HG03045 (cell line): ENCODE measurements around the gene RRP1.

ENCODE experiments used
- ATAC-seq: cut with Tn5 transposase; IDR thresholded peaks from one replicate; pipeline ENCODE4 v1.9.1; 2021; ENCODE audit warnings: mild to moderate bottlenecking, moderate library complexity; ENCODE audit not compliant: unreplicated experiment

Gene RRP1

DNA sequence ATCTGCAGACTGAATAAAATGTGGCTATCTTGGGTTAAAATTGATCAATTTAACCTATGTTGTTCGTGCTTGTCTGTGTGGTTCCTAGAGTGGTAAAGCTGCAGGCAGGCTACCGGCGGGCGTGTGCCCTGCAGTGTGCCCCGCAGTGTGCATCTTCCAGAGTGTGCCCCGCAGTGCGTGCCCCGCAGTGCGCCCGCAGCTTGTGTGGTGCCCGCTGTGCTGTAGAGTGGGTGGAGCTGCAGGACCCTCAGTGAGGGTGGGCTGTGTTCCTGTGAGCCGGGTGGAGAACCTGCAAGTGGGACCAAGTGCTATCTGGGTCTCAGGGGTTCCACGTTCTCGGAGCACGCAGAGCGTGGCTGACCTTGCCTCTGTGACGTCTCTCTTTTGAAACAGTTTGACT lies 10.7 kb downstream of the RRP1 start:
- ATAC-seq = no peak

DNA sequence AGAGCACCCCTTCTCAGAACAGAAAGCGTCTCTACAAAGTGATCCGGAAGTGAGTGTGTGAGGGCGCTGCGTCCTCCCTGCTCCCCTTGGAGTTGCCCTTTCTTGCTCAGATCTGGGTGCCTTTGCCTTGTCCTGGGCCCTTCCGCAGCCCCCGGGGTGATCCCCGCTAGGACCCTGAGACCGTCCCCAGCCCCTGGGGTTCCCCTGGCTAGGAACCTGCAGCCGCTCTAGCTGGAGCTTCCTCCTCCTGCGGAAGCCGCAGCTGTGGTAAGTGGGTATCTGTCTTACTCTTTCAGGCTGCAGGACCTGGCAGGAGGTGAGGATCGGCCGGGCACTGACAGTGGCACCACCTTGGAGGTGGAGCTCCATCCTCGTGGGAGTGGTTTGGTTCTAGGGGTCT lies 11.2 kb downstream of the RRP1 start:
- no peak for ATAC-seq

DNA sequence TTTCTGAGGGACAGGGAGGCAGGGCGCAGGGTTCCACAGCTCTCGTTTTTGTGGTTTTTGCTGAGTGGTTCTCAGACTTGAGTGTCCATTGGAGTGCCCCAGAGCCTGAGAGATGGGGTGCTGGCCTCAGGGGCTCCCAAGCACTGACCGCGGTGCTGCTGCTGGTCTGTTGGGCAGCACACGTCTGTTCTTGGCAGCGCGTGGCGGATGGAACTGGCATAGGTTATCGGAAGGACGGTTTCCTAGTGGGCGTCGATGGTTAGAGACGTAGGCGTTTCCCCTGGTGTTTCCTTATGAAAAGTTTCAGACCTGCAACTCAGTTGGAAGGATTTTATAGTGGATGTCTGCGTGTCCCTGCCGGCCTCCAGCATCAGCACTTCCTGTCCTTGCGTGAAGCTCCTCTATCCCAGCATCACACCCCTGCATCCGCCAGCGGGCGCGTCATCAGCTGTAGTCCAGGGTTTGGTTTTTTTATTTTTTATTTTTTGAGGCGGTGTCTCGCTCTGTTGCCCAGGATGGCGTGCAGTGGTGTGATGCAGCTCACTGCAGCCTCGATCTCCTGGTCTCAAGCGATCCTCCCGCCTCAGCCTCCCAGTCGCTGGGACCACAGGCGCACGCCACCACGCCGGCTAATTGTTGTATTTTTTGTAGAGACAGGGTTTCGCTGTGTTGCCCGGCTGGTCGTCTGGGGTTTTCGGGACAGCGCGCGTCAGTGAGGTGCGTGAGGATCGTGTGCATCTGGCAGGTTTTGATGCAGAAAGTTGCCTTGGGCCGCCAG lies 11.8 kb downstream of the RRP1 start:
- no peak for ATAC-seq

- ATAC-seq = no peak
Observed at GRCh38 chr21:43802713-43803313, 13.4 kb downstream of the RRP1 start.

GRCh38 chr21:43803558-43804300 lies 14.4 kb downstream of the RRP1 start:
- no peak for ATAC-seq

DNA sequence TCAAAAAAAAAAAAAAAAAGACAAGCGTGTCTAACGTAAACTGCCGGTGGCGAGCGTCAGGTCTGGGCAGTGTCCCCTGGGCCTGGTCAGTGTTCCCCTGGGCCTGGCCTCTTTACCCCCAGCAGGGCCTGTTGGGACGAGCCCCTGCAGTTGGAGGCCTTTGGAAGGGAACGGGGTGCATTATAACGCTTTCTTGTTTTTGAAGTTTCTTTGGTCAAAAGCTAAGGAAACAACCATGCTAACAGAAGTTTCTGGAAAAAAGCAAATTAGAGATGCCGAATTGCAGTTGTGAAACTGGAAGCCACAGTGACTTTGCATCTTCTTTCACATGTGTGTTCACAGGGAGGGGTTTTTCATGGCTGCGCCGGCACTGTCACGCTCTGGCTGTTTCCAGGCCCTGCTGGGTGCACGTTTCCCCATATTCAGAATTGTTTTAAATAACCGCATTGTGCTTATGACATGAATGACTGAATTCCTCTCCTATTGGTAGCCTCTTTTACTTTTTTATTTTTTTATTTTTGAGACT lies 16.0 kb downstream of the RRP1 start:
- ATAC-seq = peak; percentile 71

DNA sequence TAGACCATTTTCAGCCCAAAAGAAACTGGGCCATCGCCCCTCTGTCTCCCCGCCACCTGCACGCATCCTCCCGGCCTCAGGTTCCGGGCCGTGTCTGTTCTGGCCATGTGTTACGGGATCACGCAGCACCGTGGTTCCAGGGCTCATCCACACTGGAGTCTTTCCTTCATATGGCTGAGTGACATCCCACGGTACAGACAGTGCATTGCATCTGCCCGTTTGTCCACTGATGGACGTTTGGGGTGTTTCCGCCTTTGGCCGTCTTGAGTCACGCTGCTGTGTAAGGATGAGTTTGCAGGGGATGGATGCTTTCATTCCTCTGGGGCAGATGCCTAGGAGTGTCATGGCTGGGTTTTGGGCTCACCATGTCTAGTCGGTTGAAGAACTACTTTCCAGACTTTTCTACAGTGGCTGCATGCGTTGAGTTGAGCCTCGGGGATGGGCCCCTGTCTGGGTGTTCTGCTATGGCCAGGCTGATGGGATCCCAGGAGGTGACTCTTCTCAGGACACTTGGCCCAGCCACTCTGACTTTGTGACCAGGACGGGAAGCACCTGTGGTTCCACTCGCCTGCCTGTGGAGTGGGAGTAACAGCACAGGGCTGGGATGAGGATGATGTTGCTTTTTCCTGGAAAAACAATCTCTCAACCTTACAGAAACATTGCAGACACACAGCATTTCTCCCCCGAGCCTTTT lies 16.8 kb downstream of the RRP1 start:
- ATAC-seq = peak; percentile 6

- ATAC-seq = no peak
Observed at GRCh38 chr21:43808367-43808766, 19.0 kb downstream of the RRP1 start.

DNA sequence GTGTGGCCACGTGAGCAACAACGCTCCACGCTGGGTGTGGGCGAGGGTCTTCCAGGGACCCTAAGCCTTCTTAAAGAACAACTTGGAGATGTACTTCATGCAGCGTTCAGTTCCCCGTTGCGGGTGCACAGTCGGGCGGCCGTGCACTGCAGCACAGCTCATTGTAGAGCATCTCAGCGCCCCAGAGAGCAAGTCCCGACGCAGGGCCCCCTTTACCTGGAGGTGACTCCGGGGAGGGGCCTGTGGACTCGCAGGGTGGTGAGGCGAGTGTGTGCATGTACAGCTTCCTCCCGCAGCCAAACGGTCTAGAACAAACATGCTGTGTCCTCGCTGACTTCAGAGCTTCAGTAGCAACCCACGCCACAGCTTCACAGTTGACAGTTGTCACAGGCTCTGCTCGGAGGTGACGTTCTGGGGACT lies 19.5 kb downstream of the RRP1 start:
- no peak for ATAC-seq

GRCh38 chr21:43809346-43809799 lies 20.0 kb downstream of the RRP1 start:
- no peak for ATAC-seq

- ATAC-seq = no peak
Observed at GRCh38 chr21:43809853-43810504, 20.6 kb downstream of the RRP1 start.

- ATAC-seq = no peak
Observed at GRCh38 chr21:43810505-43811261, 21.3 kb downstream of the RRP1 start.

- no peak for ATAC-seq
Observed at GRCh38 chr21:43811262-43812105, 22.1 kb downstream of the RRP1 start.

- ATAC-seq = no peak
Observed at GRCh38 chr21:43812139-43812821, 22.9 kb downstream of the RRP1 start.

DNA sequence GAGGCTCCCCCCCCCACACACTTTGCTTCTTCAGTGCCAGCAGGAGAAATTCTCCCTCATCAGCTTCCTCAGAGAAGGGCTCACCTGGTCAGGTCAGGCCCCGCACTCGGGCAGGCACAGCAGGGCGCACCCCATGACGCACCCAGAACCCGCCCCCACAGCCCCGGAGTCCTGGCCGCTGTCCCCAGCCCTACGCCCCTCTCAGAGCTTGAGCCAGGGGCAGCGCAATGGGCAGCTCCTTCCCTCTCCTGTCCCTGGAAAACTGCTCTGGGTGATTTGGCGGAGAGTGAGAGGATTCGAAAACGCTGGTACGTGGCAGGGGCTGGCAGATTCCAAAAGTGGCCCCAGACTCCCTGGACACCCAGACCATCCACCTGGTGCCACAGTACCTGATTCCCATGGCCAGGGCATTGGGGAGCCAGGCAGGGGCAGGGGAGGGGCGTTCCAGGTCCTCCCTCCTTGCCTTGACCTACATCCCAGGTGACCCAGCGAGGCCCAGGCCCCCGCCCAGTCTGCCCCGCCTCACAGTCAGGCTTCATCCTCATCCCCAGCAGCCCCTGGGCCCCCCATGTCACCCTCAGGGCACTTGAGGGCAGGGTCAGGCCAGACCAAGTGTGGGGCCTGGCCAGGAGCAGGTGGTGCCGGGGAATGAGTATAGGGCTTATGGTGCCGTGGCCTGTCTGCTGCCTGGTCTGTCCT lies 23.7 kb downstream of the RRP1 start:
- ATAC-seq = no peak

GRCh38 chr21:43813656-43813980 lies 24.2 kb downstream of the RRP1 start:
- no peak for ATAC-seq

GRCh38 chr21:43814215-43815106 lies 25.1 kb downstream of the RRP1 start:
- no peak for ATAC-seq
